A673 (cell line): ENCODE data around the gene FAM98A. TPM values are rescaled to one million over a fixed set of nuclear protein-coding genes. Genes with fewer than 3 reads are reported as not detected.

ENCODE experiments used
- BruUV-seq: library from RNA; stranded (reverse); fragments of 400-500 nt; replicated peaks from 2 replicates; lab custom pipeline; 2021; lab: Mats Ljungman, UMichigan
- CTCF ChIA-PET: fragments of 300-600 bp; sonication (Branson Sonifier 250); formaldehyde crosslinking; loops from one replicate; lab custom pipeline; 2022; ENCODE audit warnings: antibody characterized with exemption; lab: Charles Lee
- POLR2A ChIA-PET: fragments of 300-600 bp; sonication (Branson Sonifier 250); formaldehyde crosslinking; loops from one replicate; lab custom pipeline; 2022; ENCODE audit warnings: antibody characterized with exemption; ENCODE audit not compliant: low non-redundant PET; lab: Charles Lee
- DNase-seq: peaks from one replicate; pipeline ENCODE4 v3.0.0-alpha.2; 2015; ENCODE audit warnings: low spot score
- H3K27ac ChIP-seq: fragments of 200-600 bp; sonication (generic); 2 replicates; pipeline ENCODE4 v1.5.1; 2016; ENCODE audit warnings: mixed run types, low read depth, mild to moderate bottlenecking, mixed read lengths, antibody characterized with exemption, low read length; ENCODE audit not compliant: poor library complexity, severe bottlenecking
- H3K27me3 ChIP-seq: fragments of 200-600 bp; sonication (generic); replicated peaks from 2 replicates; pipeline ENCODE4 v1.6.1; 2017; ENCODE audit warnings: mixed run types, low read depth, mild to moderate bottlenecking, mixed read lengths, antibody characterized with exemption, low read length; ENCODE audit not compliant: insufficient read depth, poor library complexity
- H3K36me3 ChIP-seq: fragments of 200-600 bp; sonication (generic); 2 replicates; pipeline ENCODE4 v1.6.1; 2016; ENCODE audit warnings: mixed run types, mild to moderate bottlenecking, mixed read lengths, antibody characterized with exemption, low read length; ENCODE audit not compliant: insufficient read depth, poor library complexity, severe bottlenecking
- H3K4me1 ChIP-seq: fragments of 200-600 bp; sonication (generic); 2 replicates; pipeline ENCODE4 v1.6.1; 2017; ENCODE audit warnings: mixed run types, mild to moderate bottlenecking, mixed read lengths, antibody characterized with exemption, low read length; ENCODE audit not compliant: insufficient read depth, poor library complexity, severe bottlenecking
- H3K4me3 ChIP-seq: fragments of 200-600 bp; sonication (generic); 2 replicates; pipeline ENCODE4 v1.5.1; 2016; ENCODE audit warnings: low read depth, mixed run types, mild to moderate bottlenecking, mixed read lengths, low read length; ENCODE audit not compliant: poor library complexity, severe bottlenecking
- H3K9me3 ChIP-seq: fragments of 200-600 bp; sonication (generic); 2 replicates; pipeline ENCODE4 v1.6.1; 2016; ENCODE audit warnings: mixed run types, low read depth, mild to moderate bottlenecking, mixed read lengths, antibody characterized with exemption, low read length; ENCODE audit not compliant: poor library complexity, severe bottlenecking
- EZH2 ChIP-seq: fragments of 200-600 bp; sonication (generic); IDR thresholded peaks from 2 replicates; pipeline ENCODE4 v1.6.1; 2017; ENCODE audit warnings: borderline replicate concordance, low read depth, mild to moderate bottlenecking, mixed read lengths, antibody characterized with exemption, low read length; ENCODE audit not compliant: poor library complexity, severe bottlenecking
- intact Hi-C: fragments of 100-400 bp; cut with micrococcal nuclease; formaldehyde crosslinking; loops from one replicate; pipeline ENCODE4 v1.10.0; 2022; ENCODE audit not compliant: unreplicated experiment
- total RNA-seq: library from RNA; stranded (reverse); gene quantifications from 2 replicates; pipeline ENCODE4 v1.2.3, GENCODE V29; 2021
- TF ChIP-seq, protein P1 (sequence below): fragments of 300-800, 200-600 bp; sonication (generic); conservative IDR thresholded peaks from 2 replicates; pipeline ENCODE4 v1.5.1; 2017; ENCODE audit warnings: low read depth, mild to moderate bottlenecking, antibody characterized with exemption, low read length, moderate library complexity, mixed read lengths

The FAM98A gene
- total RNA-seq, 1 experiment from 2014 or later: 64.7 TPM

DNA sequence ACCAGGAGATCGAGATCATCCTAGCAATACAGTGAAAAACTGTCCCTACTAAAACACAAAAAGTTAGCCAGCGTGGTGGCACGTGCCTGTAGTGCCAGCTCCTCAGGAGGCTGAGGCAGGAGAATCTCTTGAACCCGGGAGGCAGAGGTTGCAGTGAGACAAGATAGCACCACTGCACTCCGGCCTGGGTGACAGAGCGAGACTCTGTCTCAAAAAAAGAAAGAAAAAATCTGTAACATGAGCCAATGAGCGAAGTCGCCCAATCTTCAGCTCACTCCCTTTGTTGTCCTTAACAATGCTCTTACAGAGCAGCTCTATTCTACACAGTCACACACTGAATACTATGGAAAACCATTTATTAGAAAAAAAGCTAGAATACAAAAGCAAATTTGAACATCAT is 22.0 kb downstream of the FAM98A start:
- CTCF ChIA-PET: no interaction called here
- no peak for DNase-seq
- H3K4me3 ChIP-seq: no peak overlapping the region
- TF ChIP-seq, protein P1, sequence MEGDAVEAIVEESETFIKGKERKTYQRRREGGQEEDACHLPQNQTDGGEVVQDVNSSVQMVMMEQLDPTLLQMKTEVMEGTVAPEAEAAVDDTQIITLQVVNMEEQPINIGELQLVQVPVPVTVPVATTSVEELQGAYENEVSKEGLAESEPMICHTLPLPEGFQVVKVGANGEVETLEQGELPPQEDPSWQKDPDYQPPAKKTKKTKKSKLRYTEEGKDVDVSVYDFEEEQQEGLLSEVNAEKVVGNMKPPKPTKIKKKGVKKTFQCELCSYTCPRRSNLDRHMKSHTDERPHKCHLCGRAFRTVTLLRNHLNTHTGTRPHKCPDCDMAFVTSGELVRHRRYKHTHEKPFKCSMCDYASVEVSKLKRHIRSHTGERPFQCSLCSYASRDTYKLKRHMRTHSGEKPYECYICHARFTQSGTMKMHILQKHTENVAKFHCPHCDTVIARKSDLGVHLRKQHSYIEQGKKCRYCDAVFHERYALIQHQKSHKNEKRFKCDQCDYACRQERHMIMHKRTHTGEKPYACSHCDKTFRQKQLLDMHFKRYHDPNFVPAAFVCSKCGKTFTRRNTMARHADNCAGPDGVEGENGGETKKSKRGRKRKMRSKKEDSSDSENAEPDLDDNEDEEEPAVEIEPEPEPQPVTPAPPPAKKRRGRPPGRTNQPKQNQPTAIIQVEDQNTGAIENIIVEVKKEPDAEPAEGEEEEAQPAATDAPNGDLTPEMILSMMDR: no peak
- TF ChIP-seq EZH2: no peak
- H3K36me3 ChIP-seq: no peaks in the 10 kb centered on the region
- H3K27ac ChIP-seq: no peak overlapping the region
- intact Hi-C loops: no loop called here
- POLR2A ChIA-PET: no interaction called here
- no peaks in the 10 kb centered on the region for H3K9me3 ChIP-seq
- H3K4me1 ChIP-seq: no peaks in the 10 kb centered on the region
- no TSS peak for BruUV-seq
- H3K27me3 ChIP-seq: no peaks in the 10 kb centered on the region

DNA sequence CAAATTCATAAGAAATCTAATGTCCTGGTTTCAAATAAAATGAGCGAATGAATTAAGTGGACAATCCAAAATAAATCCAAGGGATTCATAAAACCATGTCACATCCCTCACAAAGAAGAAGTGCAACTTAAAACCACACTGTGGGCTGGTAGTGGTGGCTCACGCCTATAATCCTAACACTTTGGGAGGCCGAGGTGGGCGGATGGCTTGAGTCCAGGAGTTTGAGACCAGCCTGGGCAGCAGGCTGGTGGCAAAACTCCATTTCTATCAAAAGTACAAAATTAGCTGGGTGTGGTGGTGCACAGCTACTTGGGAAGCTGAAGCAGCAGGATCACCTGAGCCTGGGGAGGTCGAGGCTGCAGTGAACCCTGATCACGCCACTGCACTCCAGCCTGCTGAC is 25.4 kb downstream of the FAM98A start:
- DNase-seq: no peak
- Histone ChIP-seq H3K4me3 (no peak overlapping the region), H3K36me3 (no peaks in the 10 kb centered on the region), H3K4me1 (no peaks in the 10 kb centered on the region), H3K27me3 (no peaks in the 10 kb centered on the region), H3K27ac (no peak overlapping the region), H3K9me3 (no peaks in the 10 kb centered on the region)
- ChIA-PET POLR2A (no interaction called here), CTCF (no interaction called here)
- intact Hi-C loops: no loop called here
- BruUV-seq: no TSS peak
- no peak for TF ChIP-seq EZH2
- TF ChIP-seq, protein P1: no peak

DNA sequence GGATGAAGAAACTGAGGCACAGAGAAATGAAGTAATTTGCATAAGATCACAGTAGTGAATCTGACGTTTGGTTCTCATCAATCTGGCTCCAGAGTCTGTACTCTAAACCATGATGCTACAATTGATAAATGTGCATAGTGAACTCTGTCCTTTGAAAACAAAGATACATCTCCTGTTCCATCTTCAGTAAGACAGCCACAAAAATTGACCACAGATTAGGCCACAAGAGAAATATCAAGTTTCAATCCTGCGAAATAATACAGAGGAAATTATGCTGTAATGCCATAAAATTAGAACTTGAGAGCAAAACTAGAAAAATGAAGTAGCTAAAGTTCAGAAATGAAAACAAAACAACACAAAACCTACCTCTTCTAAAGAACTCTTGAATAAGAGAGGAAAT is 28.4 kb downstream of the FAM98A start:
- intact Hi-C loops: no loop called here
- Histone ChIP-seq H3K27ac (no peak overlapping the region), H3K4me1 (no peaks in the 10 kb centered on the region), H3K9me3 (no peaks in the 10 kb centered on the region), H3K4me3 (no peak overlapping the region), H3K36me3 (no peaks in the 10 kb centered on the region), H3K27me3 (no peaks in the 10 kb centered on the region)
- ChIA-PET POLR2A (no interaction called here), CTCF (no interaction called here)
- no peak for TF ChIP-seq EZH2
- TF ChIP-seq, protein P1: no peak
- BruUV-seq: no TSS peak
- no peak for DNase-seq
